ENCODE measurements around the gene ATP10A.
A peak's percentile ranks its signal among the peaks of the same experiment; 100 is the strongest.

ATP10A gene

DNA sequence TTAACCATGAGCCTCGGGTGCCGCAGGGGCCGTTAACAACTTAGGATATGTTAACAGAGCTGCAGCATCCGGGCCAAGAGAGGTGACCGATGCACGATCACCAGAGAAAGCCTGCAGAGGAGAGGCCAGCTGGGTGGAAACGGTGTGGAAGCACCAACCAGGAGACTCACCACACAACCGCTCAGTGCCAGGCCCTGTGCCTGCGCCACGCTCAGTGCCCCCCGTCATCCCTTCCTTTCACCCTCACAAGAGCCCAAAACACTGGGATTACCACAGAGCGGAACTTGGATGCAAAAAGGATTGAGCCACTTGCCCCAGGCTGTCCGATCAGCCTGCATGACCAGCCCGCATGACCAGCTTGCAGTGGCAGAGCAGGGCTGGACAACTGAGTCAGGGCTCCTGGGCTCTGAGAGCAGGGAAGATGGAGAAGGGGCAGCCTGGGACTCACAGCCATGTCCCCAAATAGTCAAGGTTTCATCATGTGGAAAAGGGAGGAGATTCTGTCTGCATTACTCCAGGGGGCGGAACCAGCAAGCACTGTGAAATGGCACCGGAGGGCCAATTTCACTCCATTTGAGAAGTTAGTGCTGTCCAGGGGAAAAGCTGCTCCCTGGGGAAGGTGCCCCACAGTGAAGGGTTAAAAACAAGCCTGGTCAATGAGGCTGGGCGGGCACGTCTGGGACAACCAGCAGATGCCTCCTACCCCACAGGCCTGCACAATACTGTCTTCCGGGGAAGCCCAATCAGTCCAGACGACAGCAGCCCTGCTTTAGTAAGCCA is 156.8 kb downstream of the ATP10A start:
- TF ChIP-seq, protein P1, sequence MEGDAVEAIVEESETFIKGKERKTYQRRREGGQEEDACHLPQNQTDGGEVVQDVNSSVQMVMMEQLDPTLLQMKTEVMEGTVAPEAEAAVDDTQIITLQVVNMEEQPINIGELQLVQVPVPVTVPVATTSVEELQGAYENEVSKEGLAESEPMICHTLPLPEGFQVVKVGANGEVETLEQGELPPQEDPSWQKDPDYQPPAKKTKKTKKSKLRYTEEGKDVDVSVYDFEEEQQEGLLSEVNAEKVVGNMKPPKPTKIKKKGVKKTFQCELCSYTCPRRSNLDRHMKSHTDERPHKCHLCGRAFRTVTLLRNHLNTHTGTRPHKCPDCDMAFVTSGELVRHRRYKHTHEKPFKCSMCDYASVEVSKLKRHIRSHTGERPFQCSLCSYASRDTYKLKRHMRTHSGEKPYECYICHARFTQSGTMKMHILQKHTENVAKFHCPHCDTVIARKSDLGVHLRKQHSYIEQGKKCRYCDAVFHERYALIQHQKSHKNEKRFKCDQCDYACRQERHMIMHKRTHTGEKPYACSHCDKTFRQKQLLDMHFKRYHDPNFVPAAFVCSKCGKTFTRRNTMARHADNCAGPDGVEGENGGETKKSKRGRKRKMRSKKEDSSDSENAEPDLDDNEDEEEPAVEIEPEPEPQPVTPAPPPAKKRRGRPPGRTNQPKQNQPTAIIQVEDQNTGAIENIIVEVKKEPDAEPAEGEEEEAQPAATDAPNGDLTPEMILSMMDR (conservative IDR thresholded peaks at IDR 0.05; ENCODE audit: control insufficient read depth, insufficient read depth, low read depth, low read length) = no peak
- no peak overlapping the region for H3K4me3 ChIP-seq (ENCODE audit: control insufficient read depth, low read depth, low read length)
- DNase-seq (ENCODE audit: low read depth) = no peak

DNA sequence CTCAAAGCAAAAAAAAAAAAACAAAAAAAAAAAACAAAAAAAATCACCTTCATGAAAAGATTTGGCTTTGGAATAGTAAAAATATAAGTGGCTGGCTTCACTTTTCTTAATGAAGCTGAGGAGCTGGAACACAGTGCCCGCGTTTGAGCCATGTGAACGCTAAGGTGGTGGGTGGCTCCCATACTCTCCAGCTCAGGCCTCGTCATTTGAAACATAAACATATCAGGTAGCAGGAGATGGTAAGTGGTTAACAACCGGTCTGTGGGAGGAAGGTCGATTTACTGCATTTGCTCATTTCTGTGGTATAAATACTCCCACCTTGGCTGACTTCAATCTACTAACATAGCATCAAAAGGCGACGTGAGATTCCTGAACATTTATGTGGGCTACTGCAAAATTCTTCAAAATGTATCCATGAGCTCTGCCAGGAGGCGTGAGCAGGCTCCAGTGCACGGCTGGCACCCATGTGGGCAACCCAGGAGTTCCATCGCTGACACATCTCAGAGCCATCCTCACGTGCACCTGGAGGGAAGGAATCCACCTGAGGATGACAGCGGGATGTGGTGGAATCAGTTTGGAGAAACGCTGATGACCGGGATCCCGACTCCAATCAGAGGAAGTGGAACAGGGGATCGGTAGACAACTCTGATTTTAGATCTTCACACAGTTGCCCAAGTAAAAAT is 157.6 kb downstream of the ATP10A start:
- H3K4me3 ChIP-seq (ENCODE audit: control insufficient read depth, low read depth, low read length) = no peak overlapping the region
- no peak for DNase-seq (ENCODE audit: low read depth)
- TF ChIP-seq, protein P1 (conservative IDR thresholded peaks at IDR 0.05; ENCODE audit: control insufficient read depth, insufficient read depth, low read depth, low read length) = no peak

DNA sequence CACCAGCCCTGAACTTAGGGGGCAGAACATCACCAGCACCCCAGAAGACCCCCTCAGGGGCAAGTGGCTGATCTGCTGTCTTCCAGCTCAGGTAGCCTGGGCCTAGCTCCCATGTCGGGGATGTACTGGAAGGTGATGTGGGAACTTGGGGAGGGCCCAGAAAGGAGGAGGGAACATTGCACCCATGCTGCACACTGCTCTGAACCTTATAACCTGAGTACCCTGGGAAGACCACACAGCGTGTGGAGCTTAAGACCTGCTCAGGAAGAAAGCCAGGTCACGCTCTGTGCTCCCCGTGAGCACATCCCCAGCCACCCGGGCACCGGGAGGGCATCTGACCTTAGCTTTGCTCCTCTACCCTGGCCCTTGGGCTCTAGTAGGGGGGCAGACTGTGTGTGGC is 159.4 kb downstream of the ATP10A start:
- H3K4me3 ChIP-seq (ENCODE audit: control insufficient read depth, low read depth, low read length) = no peak overlapping the region
- DNase-seq (ENCODE audit: low read depth) = no peak
- TF ChIP-seq, protein P1 (conservative IDR thresholded peaks at IDR 0.05; ENCODE audit: control insufficient read depth, insufficient read depth, low read depth, low read length) = no peak

DNA sequence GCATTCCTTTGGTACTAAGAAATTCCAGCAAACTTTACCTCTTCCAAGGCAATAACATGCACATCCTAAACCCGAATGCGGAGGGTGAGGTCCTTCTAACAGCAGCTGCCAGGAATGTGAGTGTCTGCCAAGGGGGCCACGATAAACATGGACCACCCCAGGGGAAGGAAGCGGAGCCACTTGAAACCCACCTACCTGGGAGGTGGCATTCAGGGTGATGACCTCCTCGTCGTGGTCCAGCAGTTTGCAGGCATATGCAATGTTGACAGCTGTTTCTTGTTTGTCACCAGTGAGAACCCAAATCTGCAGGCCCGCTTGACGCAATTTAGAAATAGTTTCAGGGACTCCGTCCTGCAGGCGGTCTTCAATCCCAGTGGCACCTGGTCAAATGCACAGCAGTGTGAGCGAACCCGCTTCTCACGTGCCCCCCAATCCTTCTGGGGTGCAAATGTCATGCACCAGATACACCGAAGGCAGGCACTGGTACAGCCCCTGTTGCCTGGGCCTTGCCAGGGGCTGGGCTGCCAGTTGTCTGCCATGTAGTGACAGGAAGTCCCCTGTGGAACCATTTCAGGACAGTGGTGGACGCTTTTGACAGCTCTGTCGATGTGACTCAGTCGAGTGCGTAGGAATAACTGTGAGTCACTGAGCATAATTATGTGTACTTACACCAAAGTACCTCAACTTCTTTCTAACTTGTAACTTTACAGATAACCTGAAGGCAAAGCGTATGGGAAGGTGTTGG is 161.2 kb downstream of the ATP10A start:
- TF ChIP-seq, protein P1 (conservative IDR thresholded peaks at IDR 0.05; ENCODE audit: control insufficient read depth, insufficient read depth, low read depth, low read length) = no peak
- DNase-seq (ENCODE audit: low read depth) = peak; percentile 28
- no peak overlapping the region for H3K4me3 ChIP-seq (ENCODE audit: control insufficient read depth, low read depth, low read length)

DNA sequence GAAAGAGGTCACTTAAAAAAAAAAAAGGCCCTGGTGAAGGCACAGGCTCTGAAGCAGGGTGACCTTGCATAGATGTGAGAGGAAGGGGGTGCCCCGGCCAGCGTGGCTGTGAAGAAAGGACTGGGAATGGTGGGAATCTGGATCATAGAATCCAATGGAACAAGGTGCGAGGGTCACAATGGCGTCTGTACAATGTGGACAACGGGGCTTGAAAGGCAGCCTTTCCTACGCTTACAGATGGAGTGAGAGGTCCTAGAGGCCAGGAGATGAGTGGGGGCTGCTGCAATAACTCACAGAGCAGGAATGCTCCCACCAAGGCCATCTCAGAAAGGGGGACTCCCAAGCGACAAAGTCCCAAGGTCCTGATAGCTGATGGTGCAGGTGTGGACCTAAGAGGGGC is 162.2 kb downstream of the ATP10A start:
- no peak for DNase-seq (ENCODE audit: low read depth)
- TF ChIP-seq, protein P1 (conservative IDR thresholded peaks at IDR 0.05; ENCODE audit: control insufficient read depth, insufficient read depth, low read depth, low read length) = no peak
- H3K4me3 ChIP-seq (ENCODE audit: control insufficient read depth, low read depth, low read length) = no peak overlapping the region

GRCh38 chr15:25697586-25697985 is 165.5 kb downstream of the ATP10A start:
- TF ChIP-seq, protein P1 (conservative IDR thresholded peaks at IDR 0.05; ENCODE audit: control insufficient read depth, insufficient read depth, low read depth, low read length) = no peak
- H3K4me3 ChIP-seq (ENCODE audit: control insufficient read depth, low read depth, low read length) = no peak overlapping the region
- no peak for DNase-seq (ENCODE audit: low read depth)

Data from fibroblast of mammary gland (primary cell).